ENCODE results near the gene MYO1H.

MYO1H gene

DNA sequence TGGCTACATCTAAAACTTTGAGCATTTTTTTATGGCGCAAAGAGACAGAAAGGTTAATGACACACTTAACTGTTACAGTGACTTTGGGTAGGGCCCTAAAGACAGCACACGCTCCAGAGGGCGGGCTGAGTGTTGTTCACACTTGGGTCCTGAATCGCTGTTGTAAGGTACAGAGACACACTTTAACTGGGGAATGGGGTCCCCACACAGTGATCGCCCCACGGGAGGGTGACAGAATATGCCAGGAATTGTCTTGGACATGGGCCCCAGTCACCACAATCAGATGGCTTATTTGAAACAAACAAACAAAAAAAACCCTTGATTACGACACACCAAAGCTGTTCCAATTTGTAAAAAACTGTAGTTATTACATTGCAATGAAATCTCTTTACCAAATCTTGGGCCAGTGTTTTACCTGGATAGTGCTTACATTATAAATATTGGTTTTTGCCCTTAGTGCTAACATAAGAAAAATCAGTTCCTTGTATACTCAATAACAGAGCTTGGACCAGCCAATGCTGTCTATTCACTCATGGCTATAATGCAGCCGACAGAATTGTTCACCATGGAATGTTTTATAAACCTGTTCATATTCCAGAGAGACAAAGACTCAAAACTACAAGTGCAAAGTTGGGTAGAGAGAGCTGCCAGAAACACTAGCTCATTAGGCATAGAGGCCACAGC lies 101.1 kb downstream of the MYO1H start:
- no peak for DNase-seq

DNA sequence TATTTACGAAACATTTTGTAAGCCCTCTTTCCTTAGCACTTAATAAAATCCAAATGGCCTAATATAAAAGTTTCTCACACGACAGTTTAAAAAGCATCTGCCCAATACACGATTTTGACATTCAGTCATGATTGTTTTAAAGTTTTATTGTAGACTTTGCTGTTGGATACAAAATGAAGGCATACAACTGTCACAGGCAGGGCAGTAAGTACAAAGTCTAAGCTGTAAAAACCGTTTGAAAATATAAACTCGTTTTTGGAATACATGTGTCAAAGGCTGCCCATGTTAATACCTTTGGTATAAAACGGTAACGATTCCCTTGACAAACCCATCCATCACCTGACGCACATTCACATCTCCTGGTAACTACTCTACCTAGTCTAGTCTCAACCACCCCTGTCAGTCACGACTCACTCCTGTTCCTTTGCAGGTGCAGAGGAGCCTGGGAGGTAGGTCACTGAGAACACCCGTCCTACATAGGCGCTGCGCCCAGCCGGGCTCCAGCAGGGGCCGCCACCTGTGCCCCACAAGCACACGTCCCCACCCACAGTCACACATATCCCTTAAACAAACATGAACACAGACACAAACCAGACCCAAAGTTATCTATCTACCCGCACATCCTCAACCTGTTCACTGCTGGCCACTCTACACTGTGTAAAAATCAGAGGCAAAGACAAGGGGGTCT lies 102.3 kb downstream of the MYO1H start:
- no peak for DNase-seq

DNA sequence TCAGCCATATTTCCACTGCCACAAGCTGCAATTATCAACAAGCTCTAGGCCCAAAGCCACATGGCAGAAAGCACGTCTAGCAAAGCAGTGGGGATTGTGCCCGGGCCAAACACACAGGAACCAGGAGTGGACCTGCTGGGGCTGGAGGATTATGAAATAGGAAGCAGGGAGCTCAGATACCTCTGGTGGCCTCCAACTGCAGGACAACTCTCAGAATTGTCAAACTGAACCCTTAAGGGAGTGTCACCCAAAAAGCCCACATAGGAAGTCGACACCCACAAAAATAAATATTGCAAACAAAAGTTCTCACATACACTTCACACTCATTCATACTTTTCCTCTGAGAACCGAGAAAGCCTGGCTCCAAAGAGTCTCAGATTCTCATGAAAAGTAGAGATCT lies 103.3 kb downstream of the MYO1H start:
- no peak for DNase-seq

DNA sequence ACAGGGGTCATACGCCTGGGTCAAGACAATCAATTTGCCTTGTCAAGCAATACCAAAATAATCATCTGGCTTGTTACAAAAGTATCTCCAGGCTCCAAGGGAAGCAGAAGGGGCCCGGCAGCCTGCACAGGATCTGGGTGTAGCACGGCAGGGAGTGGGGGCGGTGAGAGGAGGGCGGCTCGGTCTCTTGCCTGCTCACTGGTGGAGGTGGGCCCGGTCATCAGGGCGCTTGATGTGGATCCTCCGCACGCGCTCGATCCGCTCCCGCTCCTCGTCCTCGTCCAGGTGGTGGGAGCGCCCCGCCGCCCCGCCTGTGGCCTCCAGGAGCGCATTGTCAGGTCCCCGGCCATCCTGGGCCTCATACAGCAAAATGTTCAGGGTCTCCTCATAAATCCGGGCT lies 103.7 kb downstream of the MYO1H start:
- no peak for DNase-seq

DNA sequence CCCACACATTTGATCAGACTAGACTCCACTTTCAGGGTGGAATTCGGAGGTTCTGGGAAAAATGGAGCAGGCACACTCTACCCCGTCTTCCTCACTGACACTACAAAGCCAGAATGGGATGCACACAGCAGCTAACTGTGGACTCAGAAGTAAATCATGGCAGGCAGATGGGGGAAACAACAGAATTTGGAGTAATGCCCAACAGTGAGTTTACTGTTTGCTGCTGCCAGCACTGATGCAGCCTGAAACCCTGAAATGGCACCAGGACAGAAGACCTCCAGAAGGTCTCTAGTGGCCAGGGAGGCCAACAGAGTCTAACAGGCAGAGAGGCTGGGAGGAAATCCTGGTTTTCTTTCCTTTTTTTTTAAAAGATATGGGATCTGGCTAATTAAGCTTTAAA lies 104.8 kb downstream of the MYO1H start:
- DNase-seq = no peak

DNA sequence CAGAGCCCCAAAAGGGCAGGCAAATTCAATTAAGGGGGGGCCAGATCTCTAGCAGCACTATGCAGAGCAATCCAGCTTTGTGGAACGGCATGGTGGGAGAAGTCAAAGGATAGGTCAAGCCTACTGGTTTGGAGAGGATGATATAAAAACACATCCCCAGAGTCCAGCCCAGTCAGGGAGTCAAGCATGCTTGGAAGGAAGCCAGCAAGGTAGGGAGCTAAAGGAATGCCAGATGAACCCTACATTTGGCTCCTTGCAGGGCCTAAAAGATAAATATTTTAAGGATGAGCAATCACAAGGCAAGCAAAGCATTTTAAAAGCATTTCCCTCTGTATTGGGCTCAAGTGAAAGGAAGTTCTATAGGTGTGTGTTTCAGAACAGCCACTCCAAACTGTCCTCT lies 108.0 kb downstream of the MYO1H start:
- DNase-seq = no peak

DNA sequence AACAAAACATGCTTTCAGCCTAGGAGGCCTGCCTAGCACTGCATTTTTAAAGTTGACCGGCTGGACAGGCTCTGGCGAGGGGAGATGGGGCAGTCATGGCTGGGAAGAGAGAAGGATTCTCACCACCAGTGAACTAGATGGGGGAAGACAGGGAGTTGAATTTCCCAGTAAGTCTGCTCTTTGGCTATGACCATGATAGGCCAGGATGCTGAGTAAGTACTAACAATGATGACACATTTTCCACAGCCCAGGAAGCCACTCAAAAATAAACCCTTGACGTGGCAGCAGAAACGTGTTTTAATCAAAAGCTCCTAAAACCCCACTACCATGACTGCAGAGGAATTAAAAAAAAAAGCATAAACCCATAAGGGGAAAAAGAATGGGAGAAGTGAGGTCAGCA lies 110.4 kb downstream of the MYO1H start:
- DNase-seq = no peak

DNA sequence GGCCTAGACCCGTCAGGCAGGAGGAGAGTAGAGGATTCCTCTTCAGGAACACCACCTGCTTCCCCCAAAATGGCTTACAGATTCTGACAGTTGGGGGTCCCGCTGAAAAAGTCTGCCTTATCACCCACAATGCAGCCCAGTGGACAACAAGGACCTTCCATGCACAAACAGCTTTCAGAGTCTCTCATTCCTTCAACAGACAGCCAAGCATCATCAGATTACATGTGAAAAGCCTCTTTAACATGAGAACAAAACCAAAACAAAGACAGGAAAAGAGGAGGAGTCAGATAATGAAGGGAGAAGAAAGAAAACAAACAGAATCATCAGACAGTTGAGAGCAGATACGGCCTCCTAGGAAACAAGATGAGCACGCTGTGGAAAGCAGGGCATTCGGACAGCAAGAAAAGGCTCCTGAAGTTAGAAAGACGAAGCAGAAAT lies 111.1 kb downstream of the MYO1H start:
- DNase-seq = no peak

DNA sequence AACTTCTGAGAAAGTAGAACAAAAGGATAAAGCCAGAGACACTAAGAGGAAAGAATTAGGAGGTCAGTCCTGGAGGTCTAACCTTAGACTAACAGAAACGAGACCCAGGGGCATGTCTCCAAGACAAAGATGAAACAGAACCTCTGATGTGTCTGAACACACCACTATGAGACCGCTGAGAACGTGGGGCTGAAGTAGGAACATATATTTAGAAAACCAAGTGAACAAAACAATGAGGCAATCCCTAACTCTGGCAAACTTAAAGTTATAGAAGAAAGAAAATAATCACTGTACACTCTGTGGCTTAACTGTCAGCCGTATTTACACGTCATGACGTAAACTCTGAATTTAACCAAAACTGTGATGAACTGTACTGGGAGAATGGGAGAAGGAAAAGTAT lies 111.5 kb downstream of the MYO1H start:
- no peak for DNase-seq

DNA sequence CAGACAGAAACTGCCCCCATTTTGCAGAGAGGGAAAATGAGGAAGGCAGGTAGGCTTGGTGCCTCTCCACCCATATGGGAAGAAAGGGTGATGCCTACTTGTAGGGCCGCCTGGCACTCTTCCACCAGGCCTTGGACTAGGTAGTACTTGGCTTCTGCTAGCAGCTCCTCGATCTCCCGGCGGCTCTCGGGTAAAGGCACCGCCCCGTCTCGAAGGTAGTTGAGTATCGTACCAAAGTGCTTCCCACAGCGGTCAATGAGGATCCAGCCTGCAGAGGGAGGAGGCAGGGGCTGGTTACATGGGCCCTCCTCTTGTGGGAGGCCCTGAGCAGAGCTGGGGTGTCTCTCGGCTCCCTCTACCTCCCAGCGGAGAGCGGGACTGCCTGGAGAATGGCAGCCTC lies 112.8 kb downstream of the MYO1H start:
- no peak for DNase-seq

DNA sequence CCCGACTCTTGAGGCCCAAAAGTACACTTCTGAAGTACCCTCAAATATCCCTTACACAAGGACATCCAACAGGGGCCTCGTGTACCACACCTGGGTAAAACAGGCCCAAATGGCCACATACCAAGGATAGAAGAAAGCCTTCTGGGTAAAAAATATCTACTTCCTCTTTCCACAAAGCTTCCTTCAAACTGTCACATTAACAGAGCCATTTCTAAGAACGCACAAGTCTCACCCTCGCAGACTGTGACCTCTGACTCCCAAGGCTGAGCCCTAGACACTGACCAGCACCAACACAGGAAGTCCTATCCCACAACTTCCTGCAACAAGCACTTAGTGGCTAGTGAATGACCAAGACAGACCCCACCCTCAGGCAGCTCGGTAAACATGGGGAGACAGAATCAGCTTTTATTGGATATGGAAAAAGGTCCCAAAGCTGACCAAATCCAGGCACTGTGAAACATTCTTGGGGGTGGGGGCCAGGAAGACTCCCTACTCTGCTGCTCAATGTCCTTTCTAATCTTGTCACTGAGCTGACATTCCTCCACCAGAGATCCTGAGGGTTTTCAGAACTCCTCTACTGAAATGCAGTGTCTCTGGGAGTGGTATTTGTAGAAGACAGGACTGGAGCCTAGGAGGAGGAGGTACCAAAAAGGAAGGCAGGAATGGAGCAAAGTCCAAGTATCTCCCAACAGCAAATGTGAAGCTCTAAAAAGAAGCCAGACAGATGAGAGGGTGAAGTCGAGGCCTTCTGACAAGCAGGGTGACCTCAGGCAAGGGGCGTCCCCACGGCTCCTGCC lies 113.5 kb downstream of the MYO1H start:
- DNase-seq = no peak

DNA sequence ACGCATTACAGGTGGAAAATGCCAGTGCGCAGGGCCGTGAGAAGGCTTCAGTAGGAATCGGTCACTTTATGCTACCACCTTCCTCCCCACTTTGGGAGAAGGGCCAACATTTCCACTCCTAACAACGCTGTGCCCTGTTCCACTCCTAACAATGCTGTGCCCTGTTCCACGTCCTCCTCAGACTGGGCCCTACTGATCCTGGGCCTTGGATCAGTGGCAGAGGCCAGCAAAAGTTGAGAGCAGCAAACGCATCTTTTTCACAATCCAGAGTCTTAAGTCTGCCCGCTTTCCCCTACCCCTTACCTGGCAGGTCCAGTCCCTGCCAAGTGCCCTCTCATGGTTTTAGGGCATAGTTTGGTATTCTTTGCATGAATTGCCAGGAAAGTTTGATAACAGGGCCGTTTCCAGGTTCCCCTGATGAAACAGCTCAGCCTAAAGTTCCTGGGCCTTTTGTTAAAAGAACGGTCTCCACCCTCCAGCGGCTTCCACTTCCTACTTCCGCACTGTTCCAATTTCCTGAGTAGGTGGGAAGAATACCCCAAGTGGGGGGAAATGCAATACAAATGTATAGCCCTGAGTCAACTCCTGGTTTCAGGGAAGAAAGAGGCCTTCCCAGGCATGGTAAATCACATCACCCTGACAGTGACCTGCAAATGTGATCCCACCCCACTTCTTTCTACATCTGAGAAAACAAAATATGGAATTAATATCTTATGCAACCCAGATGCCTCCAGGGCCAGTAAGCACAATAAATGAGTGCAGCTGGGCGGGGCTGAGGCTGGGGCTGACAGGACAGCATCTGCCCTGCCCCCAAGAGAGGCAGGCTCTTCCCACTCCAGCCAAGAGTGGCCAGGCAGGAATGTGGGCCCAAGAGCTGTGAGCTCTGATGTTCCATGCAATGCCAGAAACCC lies 114.4 kb downstream of the MYO1H start:
- no peak for DNase-seq

DNA sequence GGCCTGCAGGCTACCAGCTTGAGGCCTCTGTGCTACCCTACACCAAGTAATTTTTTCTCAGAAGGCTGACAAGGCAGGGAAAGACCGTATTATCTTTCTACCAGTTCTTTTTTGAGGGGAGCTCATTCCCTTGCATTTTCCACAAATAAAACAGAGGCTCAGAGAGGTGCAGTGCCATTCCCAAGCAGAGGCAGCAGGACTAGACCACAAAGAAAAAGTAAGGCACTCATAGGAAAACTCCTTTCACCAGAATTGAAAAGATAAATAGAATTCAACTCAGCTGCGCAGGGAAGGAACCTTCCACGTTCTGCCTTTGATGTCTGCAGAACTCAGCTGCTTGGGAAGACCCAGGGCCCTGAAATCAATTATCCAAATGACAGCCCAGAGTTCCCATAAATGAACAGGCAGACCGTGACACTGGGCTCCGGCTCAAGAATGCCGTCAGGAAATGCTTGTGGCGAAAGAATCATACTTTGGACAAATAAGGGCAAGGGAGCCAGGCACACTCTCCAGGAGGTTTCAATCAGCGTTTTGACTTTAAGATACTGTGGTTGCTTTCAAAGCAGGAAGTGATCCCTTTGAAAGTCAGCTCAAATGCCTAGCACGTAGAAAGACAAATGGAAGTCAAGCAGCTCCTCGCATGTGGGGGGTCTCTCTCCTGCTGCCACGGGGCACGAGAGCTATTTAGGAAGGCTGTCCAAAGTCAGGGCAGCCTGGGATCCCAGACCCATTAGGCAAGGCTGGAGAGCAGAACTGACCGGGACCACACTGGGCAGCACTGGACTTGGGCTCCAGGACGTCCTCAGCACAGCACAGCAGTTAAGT lies 115.4 kb downstream of the MYO1H start:
- DNase-seq = no peak

DNA sequence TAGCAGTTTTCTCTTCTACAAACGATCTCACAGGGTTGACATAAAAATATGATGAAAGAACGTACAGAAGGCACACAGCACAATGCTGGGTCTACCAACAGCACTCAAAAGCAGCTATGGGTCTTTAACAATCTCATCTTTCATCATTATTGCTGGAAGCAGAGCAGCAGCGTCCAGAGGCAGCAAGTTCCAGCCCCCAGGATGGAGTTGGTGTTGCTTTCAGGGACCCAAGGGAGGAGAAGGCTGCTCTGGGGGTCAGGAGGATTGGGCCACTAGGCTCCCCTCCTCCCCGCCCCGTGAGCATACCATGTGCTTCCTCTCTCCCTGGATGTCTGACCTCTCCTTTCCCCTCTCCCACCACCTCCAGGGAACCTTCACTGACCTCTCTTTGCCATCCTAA lies 116.1 kb downstream of the MYO1H start:
- no peak for DNase-seq

DNA sequence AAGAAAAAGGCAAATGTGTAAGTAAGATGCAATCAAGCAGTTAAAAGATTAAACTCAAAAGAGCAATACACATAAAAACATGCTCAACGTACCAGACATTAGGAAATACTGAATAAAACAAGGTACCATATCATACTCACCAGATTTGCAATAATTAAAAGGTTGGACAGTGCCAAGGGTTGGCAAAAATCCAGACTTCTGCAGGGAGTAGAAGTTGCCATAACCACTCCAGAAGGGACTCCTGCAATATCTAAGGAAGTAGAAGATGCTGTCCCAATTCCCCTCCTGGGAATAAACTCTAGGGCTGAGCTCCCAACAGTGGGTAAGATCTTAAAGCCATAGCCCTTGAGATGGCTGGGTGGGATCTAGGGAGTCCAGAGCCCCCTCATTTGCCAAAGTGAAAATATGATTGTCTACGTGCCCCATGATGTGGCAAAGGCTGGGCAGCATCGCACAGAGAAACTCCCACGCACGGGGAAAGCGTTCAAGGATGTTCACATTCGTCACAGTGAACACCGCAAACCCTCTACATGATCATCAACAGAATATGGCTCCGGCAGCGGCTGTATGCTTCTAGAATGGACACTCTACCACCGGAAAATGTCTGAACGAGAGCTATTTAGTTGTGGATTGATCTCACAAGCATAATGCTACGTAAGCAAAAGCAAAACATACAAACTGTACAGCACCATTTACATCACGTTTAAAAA lies 117.1 kb downstream of the MYO1H start:
- no peak for DNase-seq

DNA sequence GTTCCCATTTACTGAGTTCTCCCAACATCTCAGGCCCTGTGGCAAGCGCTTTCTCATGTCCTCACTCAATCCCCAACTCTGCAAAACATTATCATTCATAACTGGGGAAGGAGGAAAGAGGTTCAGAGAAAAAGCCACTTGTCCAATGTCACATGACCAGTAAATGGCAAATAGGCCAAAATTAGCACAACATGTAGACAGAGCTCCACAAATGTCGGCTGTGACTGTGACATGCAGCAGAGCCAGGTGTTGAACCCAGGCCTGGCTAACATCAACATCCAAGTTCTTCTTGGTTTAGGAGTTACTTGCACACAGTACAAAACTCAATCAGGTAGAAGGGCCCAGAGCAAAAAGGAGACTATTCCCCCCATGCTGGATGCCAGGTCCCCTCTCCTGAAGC lies 118.6 kb downstream of the MYO1H start:
- DNase-seq = no peak

DNA sequence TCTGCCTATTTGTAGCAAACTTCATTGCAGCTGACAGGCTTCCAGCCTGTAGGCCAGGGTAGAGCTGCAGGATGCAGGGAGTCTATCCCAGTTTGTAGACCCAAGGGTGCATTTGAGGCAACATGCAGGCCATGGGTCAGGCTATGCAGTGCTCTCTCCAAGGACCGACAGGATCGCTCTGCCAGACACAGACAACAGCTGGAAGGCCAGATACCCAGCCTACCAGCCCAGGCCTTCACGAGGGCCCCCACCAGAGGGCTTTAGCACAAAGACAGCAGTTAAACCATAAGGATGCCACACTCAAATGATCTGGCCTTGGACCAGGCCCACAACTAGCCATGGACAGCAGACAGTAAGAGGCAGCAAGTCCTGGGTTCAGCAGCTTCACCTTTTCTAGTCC lies 119.1 kb downstream of the MYO1H start:
- DNase-seq = no peak

DNA sequence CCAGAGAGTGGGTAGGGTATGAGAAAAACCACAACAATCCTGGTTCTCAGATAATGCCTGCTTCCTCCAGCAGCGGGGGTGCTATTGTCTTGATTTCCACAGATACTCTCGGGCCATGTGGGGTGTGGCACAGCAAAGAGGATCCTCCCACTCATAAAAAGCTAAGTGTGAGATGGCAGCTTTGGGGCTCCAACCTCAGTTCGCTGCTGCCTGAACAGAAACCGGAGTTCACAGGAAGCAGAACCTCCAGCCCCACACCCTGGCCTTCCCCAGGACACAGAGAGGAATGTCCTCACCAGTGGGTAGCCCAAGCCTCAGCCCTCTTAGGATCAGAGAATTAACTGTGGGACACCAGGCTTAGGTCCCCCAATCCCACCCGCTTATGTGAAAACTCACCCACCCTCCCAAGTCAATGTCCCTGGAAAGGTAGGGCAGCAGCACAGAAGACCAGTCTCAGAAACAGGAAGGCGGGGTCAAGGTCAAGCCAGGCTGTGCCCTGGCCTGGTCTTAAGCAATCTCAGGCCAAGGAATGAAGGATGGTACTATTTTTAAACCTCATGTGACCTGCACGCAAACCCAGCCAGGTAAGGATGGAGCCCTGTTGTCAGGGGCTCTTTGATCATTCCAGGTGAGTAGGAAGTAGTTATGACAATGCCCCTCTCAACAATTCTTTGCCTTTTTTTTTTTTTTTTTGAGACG lies 120.4 kb downstream of the MYO1H start:
- DNase-seq = no peak

DNA sequence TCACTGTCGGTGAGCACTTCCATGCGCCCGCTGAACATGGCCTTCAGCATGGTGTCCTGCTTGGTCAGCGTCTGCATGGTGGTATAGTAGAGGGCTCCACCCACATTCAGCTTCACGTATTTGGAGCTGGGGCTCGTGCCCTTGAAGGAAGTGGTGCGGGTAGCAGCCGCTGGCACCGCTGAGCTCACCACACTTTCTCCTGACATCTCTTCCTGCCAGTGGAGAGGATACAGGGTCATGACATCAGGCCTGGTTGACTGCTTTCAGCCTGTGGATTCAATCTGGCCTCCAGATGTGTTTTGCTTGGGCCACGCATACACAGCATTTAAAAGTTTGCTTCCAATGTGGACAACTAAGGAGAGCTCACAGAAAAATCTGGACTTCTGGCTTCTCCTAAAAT lies 121.8 kb downstream of the MYO1H start:
- no peak for DNase-seq

DNA sequence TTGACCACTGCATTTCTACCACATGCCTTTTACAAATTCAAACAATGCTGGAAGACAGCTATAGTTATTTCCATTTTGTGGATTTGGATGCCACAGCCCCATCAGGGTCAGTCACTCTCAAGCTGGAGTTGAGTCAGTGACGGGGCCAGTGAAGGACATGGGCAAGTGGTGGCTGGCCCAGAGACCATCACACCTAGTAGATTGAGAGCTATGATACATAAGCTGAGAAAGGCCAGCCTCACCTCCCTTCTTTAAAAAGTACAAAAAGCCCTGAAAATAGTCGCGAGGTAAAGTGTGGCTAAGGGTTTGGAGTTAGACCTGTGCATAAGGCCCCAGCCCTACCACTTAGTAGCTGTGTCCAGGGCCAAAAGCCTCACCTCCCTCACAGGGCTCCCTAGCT lies 125.3 kb downstream of the MYO1H start:
- DNase-seq = no peak
